Gastrocnemius medialis (tissue), 4 donors: ENCODE data around the gene PAPOLA. TPM values are rescaled to one million over a fixed set of nuclear protein-coding genes. Genes with fewer than 3 reads are reported as not detected.
"Not testable (repeated sequence)": the region's sequence is repeated elsewhere in the genome, so short reads cannot be mapped to it uniquely, and the experiment has no call there.

Experiments used
- ATAC-seq, 2 donors: fragments of 150-250 bp; one replicate each; pipeline ENCODE4 v1.9.1; 2016
- DNase-seq, 2 donors: peaks; one replicate each; pipeline ENCODE4 v3.0.0-alpha.2; 2019
- H3K27ac ChIP-seq, 4 donors: fragments of 200-600 bp; sonication (generic); 1 replicate in 1 of 4; 2 replicates in 3 of 4; pipeline ENCODE4 v1.5.1; 2016 to 2018; ENCODE audit warnings: mild to moderate bottlenecking in 2 of 4, moderate library complexity in 1 of 4
- H3K27me3 ChIP-seq, 3 donors: fragments of 200-600 bp; sonication (generic) in 2 of 3; 1 replicate in 1 of 3; 2 replicates in 2 of 3; pipeline versions ENCODE4 v1.5.1 to v1.6.0; 2016 to 2019; ENCODE audit warnings: mild to moderate bottlenecking in 1 of 3, moderate library complexity in 1 of 3
- H3K36me3 ChIP-seq, 2 donors: fragments of 200-600 bp; sonication (generic) in 1 of 2; one replicate each; pipeline ENCODE4 v1.5.1; 2017 to 2018
- H3K4me1 ChIP-seq, 2 donors: fragments of 200-600 bp; sonication (generic) in 1 of 2; one replicate each; pipeline ENCODE4 v1.5.1; 2016 to 2017; ENCODE audit warnings: mild to moderate bottlenecking in 2 of 2
- H3K4me3 ChIP-seq, 4 donors: fragments of 200-600 bp; sonication (generic) in 3 of 4; 1 replicate in 1 of 4; 2 replicates in 3 of 4; pipeline ENCODE4 v1.5.1; 2016 to 2019; ENCODE audit warnings: mild to moderate bottlenecking in 2 of 4
- H3K9me3 ChIP-seq, 3 donors: fragments of 200-600 bp; sonication (generic) in 2 of 3; 1 replicate in 1 of 3; 2 replicates in 2 of 3; pipeline ENCODE4 v1.5.1; 2016 to 2019
- CTCF ChIP-seq, 5 experiments: fragments of 450-650 bp in 3 of 5; fragments of 200-600 bp in 2 of 5; sonication (generic) in 2 of 5; IDR thresholded peaks in 4 of 5; conservative IDR thresholded peaks in 1 of 5; 1 replicate in 4 of 5; 2 replicates in 1 of 5; pipeline ENCODE4 v1.5.1; 2016 to 2019; ENCODE audit warnings: antibody characterized with exemption in 5 of 5, mild to moderate bottlenecking in 3 of 5, moderate library complexity in 3 of 5
- POLR2A ChIP-seq, 2 donors: fragments of 450-650 bp; IDR thresholded peaks; one replicate each; pipeline ENCODE4 v1.6.1; 2017; ENCODE audit warnings: antibody characterized with exemption in 2 of 2, mild to moderate bottlenecking in 2 of 2, moderate library complexity in 2 of 2
- in situ Hi-C, 4 donors: fragments of 200-750 bp; cut with MboI; loops; one replicate each; pipeline versions ENCODE4 v1.15.0 to v1.8.0; 2017; ENCODE audit warnings: low sequenced_read_pairs in 4 of 4
- intact Hi-C: fragments of 100-400 bp; cut with DNase I; formaldehyde crosslinking; loops from one replicate; pipeline ENCODE4 v1.15.1; 2023; ENCODE audit warnings: low total_unique reads
- total RNA-seq, 4 donors: library from RNA; depleted of rRNA; stranded (reverse); fragments of >200 nt; gene quantifications; one replicate each; pipeline versions ENCODE4 v1.1.0 to v1.2.3, GENCODE V29; 2016

PAPOLA gene
- total RNA-seq, 4 donors from 2014 or later = 41.5 to 66.4 (median 50.7) TPM

- H3K4me1 ChIP-seq = no peaks in the 10 kb centered on the region
- no peak for DNase-seq
- no peaks in the 10 kb centered on the region for H3K9me3 ChIP-seq
- H3K27ac ChIP-seq = no peak overlapping the region
- no peaks in the 10 kb centered on the region for H3K27me3 ChIP-seq
- intact Hi-C loops = no loop called here
- H3K4me3 ChIP-seq = no peak overlapping the region
- H3K36me3 ChIP-seq = no peaks in the 10 kb centered on the region
- no peak for ATAC-seq
- TF ChIP-seq CTCF (IDR thresholded peaks at IDR 0.05 in 4 of 5, conservative IDR thresholded peaks at IDR 0.05 in 1 of 5) (no peak), POLR2A (IDR thresholded peaks at IDR 0.05) (no peak)
- in situ Hi-C loops = no loop called here
Measured at GRCh38 chr14:96464136-96464535, 38.0 kb upstream of the PAPOLA start.

GRCh38 chr14:96466918-96467317 lies 35.3 kb upstream of the PAPOLA start:
- TF ChIP-seq CTCF (IDR thresholded peaks at IDR 0.05 in 4 of 5, conservative IDR thresholded peaks at IDR 0.05 in 1 of 5) = no peak
- TF ChIP-seq POLR2A (IDR thresholded peaks at IDR 0.05) = no peak
- ATAC-seq = no peak
- H3K4me3 ChIP-seq = no peak overlapping the region
- no peak for DNase-seq
- no peaks in the 10 kb centered on the region for H3K27me3 ChIP-seq
- H3K9me3 ChIP-seq = no peaks in the 10 kb centered on the region
- H3K27ac ChIP-seq = no peak overlapping the region
- in situ Hi-C loops (no loop called here), intact Hi-C loops (no loop called here)
- H3K36me3 ChIP-seq = no peaks in the 10 kb centered on the region
- no peaks in the 10 kb centered on the region for H3K4me1 ChIP-seq

GRCh38 chr14:96470331-96470730 lies 31.9 kb upstream of the PAPOLA start:
- no peaks in the 10 kb centered on the region for H3K36me3 ChIP-seq
- TF ChIP-seq CTCF (IDR thresholded peaks at IDR 0.05 in 4 of 5, conservative IDR thresholded peaks at IDR 0.05 in 1 of 5) = no peak
- no peak for TF ChIP-seq POLR2A (IDR thresholded peaks at IDR 0.05)
- intact Hi-C loops (no loop called here), in situ Hi-C loops (no loop called here)
- no peaks in the 10 kb centered on the region for H3K9me3 ChIP-seq
- H3K27ac ChIP-seq = no peak overlapping the region
- H3K4me3 ChIP-seq = no peak overlapping the region
- H3K4me1 ChIP-seq = no peaks in the 10 kb centered on the region
- ATAC-seq (no peak), DNase-seq (no peak)
- no peaks in the 10 kb centered on the region for H3K27me3 ChIP-seq

GRCh38 chr14:96470967-96471366 lies 31.2 kb upstream of the PAPOLA start:
- H3K4me1 ChIP-seq, H3K4me3 ChIP-seq, DNase-seq, in situ Hi-C loops, H3K9me3 ChIP-seq, ATAC-seq, H3K27ac ChIP-seq, H3K36me3 ChIP-seq, H3K27me3 ChIP-seq, intact Hi-C loops: not testable (repeated sequence)

- TF ChIP-seq POLR2A (IDR thresholded peaks at IDR 0.05) (no peak), CTCF (IDR thresholded peaks at IDR 0.05 in 4 of 5, conservative IDR thresholded peaks at IDR 0.05 in 1 of 5) (no peak)
- no peak overlapping the region for H3K4me3 ChIP-seq
- no peak for ATAC-seq
- H3K27me3 ChIP-seq = no peaks in the 10 kb centered on the region
- no peaks in the 10 kb centered on the region for H3K36me3 ChIP-seq
- no peaks in the 10 kb centered on the region for H3K4me1 ChIP-seq
- no peak overlapping the region for H3K27ac ChIP-seq
- intact Hi-C loops = no loop called here
- no peak for DNase-seq
- in situ Hi-C loops = no loop called here
- no peaks in the 10 kb centered on the region for H3K9me3 ChIP-seq
Measured at GRCh38 chr14:96478119-96478518, 24.1 kb upstream of the PAPOLA start.
